GM19043 (cell line): ENCODE results near the gene TMC6.
"Not testable (repeated sequence)": the region's sequence is repeated elsewhere in the genome, so short reads cannot be mapped to it uniquely, and the experiment has no call there.

Experiments
- ATAC-seq: cut with Tn5 transposase; IDR thresholded peaks from one replicate; pipeline ENCODE4 v1.9.1; 2021; ENCODE audit warnings: low read depth; ENCODE audit not compliant: unreplicated experiment

Gene TMC6

GRCh38 chr17:78082355-78082872 lies 46.1 kb downstream of the TMC6 start:
- ATAC-seq: not testable (repeated sequence)

GRCh38 chr17:78081551-78081950 lies 47.0 kb downstream of the TMC6 start:
- no peak for ATAC-seq

- no peak for ATAC-seq
Measured at GRCh38 chr17:78079253-78079652, 49.3 kb downstream of the TMC6 start.

- ATAC-seq: no peak
Measured at GRCh38 chr17:78075545-78075944, 53.0 kb downstream of the TMC6 start.

GRCh38 chr17:78075011-78075410 lies 53.5 kb downstream of the TMC6 start:
- ATAC-seq: no peak

GRCh38 chr17:78072961-78073360 lies 55.6 kb downstream of the TMC6 start:
- no peak for ATAC-seq

GRCh38 chr17:78069695-78070094 lies 58.9 kb downstream of the TMC6 start:
- no peak for ATAC-seq

GRCh38 chr17:78066976-78067375 lies 61.6 kb downstream of the TMC6 start:
- ATAC-seq: not testable (repeated sequence)

GRCh38 chr17:78064708-78065107 lies 63.8 kb downstream of the TMC6 start:
- no peak for ATAC-seq

- no peak for ATAC-seq
Measured at GRCh38 chr17:78063489-78063888, 65.1 kb downstream of the TMC6 start.

GRCh38 chr17:78062596-78062995 lies 66.0 kb downstream of the TMC6 start:
- ATAC-seq: no peak
